GM21526 (cell line): ENCODE data around the gene FIG4.
"Not testable (repeated sequence)": the region's sequence is repeated elsewhere in the genome, so short reads cannot be mapped to it uniquely, and the experiment has no call there.

Source experiments
- ATAC-seq: cut with Tn5 transposase; IDR thresholded peaks from one replicate; pipeline ENCODE4 v1.9.1; 2021; ENCODE audit warnings: moderate library complexity; ENCODE audit not compliant: unreplicated experiment, low FRiP score

FIG4 gene

GRCh38 chr6:109793021-109793420, 101.9 kb downstream of the FIG4 start:
- no peak for ATAC-seq

- no peak for ATAC-seq
Observed at GRCh38 chr6:109793792-109794191, 102.7 kb downstream of the FIG4 start.

- peak; percentile 65 for ATAC-seq
Observed at GRCh38 chr6:109794201-109794923, 103.3 kb downstream of the FIG4 start.

GRCh38 chr6:109795994-109796555, 105.0 kb downstream of the FIG4 start:
- ATAC-seq = no peak

- no peak for ATAC-seq
Observed at GRCh38 chr6:109799129-109799528, 108.0 kb downstream of the FIG4 start.

- no peak for ATAC-seq
Observed at GRCh38 chr6:109799664-109800063, 108.6 kb downstream of the FIG4 start.

- no peak for ATAC-seq
Observed at GRCh38 chr6:109800771-109801170, 109.7 kb downstream of the FIG4 start.

GRCh38 chr6:109801794-109802193, 110.7 kb downstream of the FIG4 start:
- no peak for ATAC-seq

GRCh38 chr6:109804020-109804419, 112.9 kb downstream of the FIG4 start:
- ATAC-seq = no peak

GRCh38 chr6:109807881-109808280, 116.8 kb downstream of the FIG4 start:
- ATAC-seq = no peak

- no peak for ATAC-seq
Observed at GRCh38 chr6:109808837-109809236, 117.7 kb downstream of the FIG4 start.

GRCh38 chr6:109815054-109815453, 124.0 kb downstream of the FIG4 start:
- ATAC-seq = no peak

- ATAC-seq = no peak
Observed at GRCh38 chr6:109816452-109817374, 125.6 kb downstream of the FIG4 start.

GRCh38 chr6:109820706-109821350, 129.7 kb downstream of the FIG4 start:
- ATAC-seq = peak; percentile 82

- no peak for ATAC-seq
Observed at GRCh38 chr6:109821428-109821827, 130.3 kb downstream of the FIG4 start.

- ATAC-seq = no peak
Observed at GRCh38 chr6:109824105-109824504, 133.0 kb downstream of the FIG4 start.

- no peak for ATAC-seq
Observed at GRCh38 chr6:109826551-109826950, 135.5 kb downstream of the FIG4 start.

GRCh38 chr6:109831352-109831751, 140.3 kb downstream of the FIG4 start:
- ATAC-seq = not testable (repeated sequence)

- no peak for ATAC-seq
Observed at GRCh38 chr6:109834131-109834530, 143.0 kb downstream of the FIG4 start.

GRCh38 chr6:109834595-109835437, 143.7 kb downstream of the FIG4 start:
- no peak for ATAC-seq
